NCI-H128 (cell line): ENCODE data around the gene CTDSPL2.
"Not testable (repeated sequence)": the region's sequence is repeated elsewhere in the genome, so short reads cannot be mapped to it uniquely, and the experiment has no call there.

Experiments
- DNase-seq: peaks from one replicate; lab custom pipeline; 2025; ENCODE audit not compliant: unreplicated experiment; lab: John Stamatoyannopoulos, UW

CTDSPL2 gene

GRCh38 chr15:44482090-44482489 lies 54.7 kb downstream of the CTDSPL2 start:
- no peak for DNase-seq

DNA sequence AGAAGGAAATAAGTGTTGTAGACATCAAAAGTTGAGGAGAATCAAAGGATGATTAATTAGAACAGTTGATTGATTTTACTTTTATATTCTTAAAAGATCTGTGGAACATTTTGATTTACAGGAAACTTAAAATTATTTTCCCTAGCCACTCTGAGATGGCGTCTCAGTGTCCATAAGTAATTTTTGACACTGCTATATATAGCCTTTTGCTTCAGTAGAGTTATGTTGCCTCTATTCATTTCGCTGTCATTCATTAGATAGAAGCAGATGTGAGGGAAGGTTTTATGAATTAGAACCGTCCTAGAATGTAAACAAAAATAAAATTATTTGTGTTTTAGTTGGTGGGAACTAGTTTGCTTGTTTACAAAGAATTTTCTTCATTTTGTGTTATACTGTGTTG lies 58.5 kb downstream of the CTDSPL2 start:
- no peak for DNase-seq

GRCh38 chr15:44489464-44489863 lies 62.0 kb downstream of the CTDSPL2 start:
- no peak for DNase-seq

GRCh38 chr15:44490622-44491021 lies 63.2 kb downstream of the CTDSPL2 start:
- DNase-seq = no peak

DNA sequence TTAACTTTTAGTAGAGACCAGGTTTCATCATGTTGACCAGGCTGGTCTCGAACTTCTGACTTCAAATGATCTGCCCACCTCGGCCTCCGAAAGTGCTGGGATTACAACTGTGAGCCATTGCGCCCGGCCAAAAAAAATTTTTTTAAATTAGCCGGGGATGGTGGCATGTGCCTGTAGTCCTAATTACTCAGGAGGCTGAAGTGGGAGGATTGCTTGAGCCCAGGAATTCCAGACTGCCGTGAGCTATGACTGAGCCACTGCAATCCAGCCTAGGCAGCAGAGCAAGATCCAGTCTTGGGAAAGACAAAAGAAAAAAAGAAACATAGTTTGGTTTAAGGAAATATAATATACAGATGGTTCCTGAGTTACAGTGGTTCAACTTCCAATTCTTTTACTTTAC lies 64.6 kb downstream of the CTDSPL2 start:
- no peak for DNase-seq

GRCh38 chr15:44492672-44493071 lies 65.2 kb downstream of the CTDSPL2 start:
- DNase-seq = no peak

DNA sequence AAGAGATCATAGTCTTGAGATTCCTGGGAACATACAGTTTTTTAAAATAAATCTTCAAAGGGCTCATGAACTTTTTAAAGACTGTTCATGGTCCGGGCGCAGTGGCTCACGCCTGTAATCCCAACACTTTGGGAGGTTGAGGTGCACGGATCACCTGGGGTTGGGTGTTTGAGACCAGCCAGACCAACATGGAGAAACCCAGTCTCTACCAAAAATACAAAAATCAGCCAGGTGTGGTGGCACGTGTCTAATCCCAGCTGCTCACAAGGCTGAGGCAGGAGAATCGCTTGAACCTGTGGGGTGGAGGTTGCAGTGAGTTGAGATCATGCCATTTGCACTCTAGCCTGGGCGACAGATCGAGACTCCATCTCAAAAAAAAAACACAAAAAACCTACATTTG lies 68.1 kb downstream of the CTDSPL2 start:
- DNase-seq = no peak

- no peak for DNase-seq
These were observed 73.1 kb downstream of the CTDSPL2 start for GRCh38 chr15:44500555-44500954.

GRCh38 chr15:44501768-44502366 lies 74.4 kb downstream of the CTDSPL2 start:
- no peak for DNase-seq

GRCh38 chr15:44516436-44516835 lies 89.0 kb downstream of the CTDSPL2 start:
- no peak for DNase-seq

GRCh38 chr15:44519537-44519936 lies 92.1 kb downstream of the CTDSPL2 start:
- DNase-seq = no peak

- DNase-seq = no peak
These were observed 97.6 kb downstream of the CTDSPL2 start for GRCh38 chr15:44525018-44525417.

DNA sequence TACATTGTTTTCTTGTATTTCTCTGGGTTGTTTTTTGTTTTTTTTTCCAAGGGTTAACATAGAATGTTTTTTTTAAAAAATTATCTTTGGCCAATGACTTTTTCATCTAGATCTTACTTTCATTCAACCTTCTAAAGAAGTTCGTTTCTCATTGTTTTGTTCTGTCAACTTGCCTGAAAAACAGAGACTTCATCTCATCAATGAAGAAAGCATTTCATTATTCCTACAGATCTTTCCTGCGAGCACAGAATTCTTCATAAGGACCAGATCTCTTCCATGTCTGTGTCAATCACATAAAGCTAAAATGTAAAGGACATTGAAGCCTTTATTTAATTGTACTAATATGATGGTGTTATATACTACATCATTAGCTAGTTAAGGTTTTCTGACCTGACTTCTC lies 99.8 kb downstream of the CTDSPL2 start:
- no peak for DNase-seq

GRCh38 chr15:44529864-44530604 lies 102.6 kb downstream of the CTDSPL2 start:
- DNase-seq = no peak

DNA sequence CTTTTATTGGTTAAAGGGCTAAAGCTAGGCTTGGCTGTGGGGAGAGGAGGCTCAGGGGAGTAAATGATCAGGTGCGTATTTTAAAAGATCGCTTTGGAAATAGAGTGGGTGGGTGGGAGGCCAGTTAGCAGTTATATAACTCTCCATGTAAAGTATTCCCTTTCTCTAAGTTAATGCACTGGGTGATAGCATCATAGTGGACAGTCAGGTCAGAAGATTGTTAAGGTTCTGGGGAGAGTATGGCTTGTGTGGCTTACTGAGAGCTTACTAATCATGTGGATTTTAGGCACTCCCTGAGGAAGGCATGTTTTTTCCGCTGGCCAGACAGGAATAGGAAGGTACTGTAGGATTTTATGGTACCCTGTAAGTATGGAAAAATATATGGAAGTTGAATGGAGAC lies 103.2 kb downstream of the CTDSPL2 start:
- no peak for DNase-seq

DNA sequence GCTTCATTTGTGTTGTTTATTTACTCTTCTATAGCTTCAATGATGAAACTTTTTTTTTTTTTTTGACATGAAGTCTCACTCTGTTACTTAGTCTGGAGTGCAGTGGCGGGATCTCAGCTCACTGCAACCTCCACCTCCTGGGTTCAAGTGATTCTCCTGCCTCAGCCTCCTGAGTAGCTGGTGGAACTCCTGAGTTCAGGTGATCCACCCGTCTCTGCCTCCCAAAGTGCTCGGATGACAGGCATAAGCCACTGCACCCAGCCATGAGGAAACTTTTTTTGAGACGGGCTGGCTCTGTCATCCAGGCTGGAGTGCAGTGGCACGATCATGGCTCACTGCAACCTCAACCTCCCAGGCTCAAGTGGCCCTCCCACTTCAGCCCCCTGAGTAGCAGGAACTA lies 104.8 kb downstream of the CTDSPL2 start:
- not testable (repeated sequence) for DNase-seq

- no peak for DNase-seq
These were observed 105.3 kb downstream of the CTDSPL2 start for GRCh38 chr15:44532689-44533088.

DNA sequence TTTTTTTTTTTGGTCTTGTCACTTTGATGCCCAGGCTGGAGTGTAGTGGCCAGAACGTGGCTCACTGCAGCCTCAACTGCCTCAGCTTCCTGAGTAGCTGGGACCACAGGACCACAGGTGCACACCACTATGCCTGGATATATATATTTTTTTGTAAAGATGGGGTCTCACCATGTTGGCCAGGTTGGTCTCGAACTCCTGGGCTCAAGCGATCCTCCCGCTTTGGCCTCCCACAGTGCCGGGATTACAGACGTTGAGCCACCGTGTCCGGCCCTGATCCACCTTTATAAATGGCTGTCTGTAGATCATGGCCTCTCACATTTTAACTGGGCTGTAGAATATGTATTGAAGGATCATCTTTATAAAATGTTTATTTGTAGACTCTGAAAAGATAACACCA lies 107.7 kb downstream of the CTDSPL2 start:
- DNase-seq = no peak

GRCh38 chr15:44535523-44536301 lies 108.3 kb downstream of the CTDSPL2 start:
- DNase-seq = no peak

DNA sequence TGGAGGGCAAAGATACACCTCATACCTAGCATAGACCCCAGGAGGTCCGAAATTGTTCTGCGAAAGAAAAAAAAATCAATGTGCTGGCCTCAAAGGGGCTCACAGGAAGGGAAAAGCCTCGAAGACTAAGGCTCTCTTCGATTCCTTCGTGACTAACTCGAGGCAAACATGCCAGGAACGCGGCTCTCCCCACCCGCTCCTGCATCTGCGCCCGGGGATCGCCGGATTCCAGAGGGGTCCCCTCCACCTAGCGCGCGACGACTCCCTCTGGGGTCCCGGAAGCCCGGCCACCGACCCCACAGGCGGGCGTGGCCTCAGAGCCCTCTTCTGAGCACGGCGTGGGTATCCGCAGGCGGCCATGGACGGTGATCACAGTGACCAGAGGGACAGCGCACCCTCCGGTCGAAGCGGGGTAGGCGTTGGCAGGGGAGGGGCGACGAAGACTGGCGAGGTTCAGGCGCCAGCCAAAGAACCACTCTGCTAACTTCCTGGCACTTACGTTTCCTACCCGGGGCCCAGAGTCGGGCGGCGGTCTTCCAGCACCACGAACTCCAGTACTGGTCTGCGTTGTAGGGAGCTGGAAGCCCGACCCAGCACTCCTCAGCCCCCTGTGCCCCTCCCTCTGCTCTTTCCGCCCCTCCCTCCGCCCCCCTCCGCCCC lies 109.0 kb downstream of the CTDSPL2 start:
- DNase-seq = peak; percentile 64

DNA sequence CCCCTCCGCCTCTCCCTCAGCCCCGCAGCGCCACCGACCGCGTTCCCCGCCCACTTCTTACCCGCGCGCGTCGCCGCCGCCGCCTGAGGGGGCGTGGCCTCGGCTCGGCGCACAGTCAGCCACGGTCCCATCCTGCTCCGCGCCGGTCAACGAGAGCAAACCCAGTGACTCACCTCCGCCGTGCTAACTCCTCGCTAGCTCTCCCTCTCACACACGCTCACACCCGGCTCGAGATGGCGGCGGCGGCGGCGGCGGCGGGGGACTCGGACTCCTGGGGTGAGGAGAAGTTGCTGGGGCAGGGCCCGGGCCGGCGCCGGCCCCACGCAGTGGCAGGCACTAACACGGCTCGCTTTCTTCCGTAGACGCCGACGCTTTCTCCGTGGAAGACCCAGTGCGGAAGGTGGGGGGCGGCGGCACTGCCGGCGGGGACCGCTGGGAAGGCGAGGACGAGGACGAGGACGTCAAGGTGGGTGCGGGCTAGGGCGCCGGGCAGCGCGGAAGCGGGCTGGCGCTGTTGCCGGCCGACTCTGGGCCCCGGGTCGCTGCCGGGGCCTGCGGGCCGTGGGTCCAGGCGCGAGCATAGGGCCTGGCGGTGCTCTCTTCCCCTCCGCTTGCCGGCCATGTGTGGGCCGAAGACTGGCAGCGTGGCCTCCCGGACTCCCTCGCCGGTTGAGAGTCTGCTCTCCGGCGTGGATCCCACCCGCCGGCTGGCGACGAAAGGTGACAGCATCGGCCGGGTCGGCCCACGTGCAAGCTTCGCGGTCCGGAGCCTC lies 109.7 kb downstream of the CTDSPL2 start, which contains the start of gene EIF3J:
EIF3J (plus strand) TSS at position 186 of the 773 bp plus-strand sequence; CDS start at position 234, 48 bp downstream.
- DNase-seq = peak; percentile 64
